Ectodermal cell (in vitro differentiated cells): ENCODE results near the gene FER1L5.
"Not testable (repeated sequence)": the region's sequence is repeated elsewhere in the genome, so short reads cannot be mapped to it uniquely, and the experiment has no call there.

Experiments used
- H3K27ac ChIP-seq: 2 replicates; pipeline ENCODE4 v1.7.0; 2013; ENCODE audit warnings: mild to moderate bottlenecking, low read depth, low read length; ENCODE audit not compliant: insufficient read depth, poor library complexity, severe bottlenecking
- H3K27me3 ChIP-seq: 2 replicates; pipeline ENCODE4 v1.7.0; 2013; ENCODE audit warnings: mild to moderate bottlenecking, low read length; ENCODE audit not compliant: insufficient read depth, control insufficient read depth, poor library complexity, severe bottlenecking
- H3K36me3 ChIP-seq: one replicate; pipeline ENCODE4 v1.7.0; 2013; ENCODE audit warnings: low read length; ENCODE audit not compliant: control insufficient read depth, insufficient read depth
- H3K4me1 ChIP-seq: one replicate; pipeline ENCODE4 v1.7.0; 2013; ENCODE audit warnings: low read length; ENCODE audit not compliant: control insufficient read depth, insufficient read depth
- H3K4me3 ChIP-seq: 2 replicates; pipeline ENCODE4 v1.7.0; 2013; ENCODE audit warnings: low read depth, low read length, control low read depth; ENCODE audit not compliant: insufficient read depth
- H3K9me3 ChIP-seq: 2 replicates; pipeline ENCODE4 v1.7.0; 2013; ENCODE audit warnings: mild to moderate bottlenecking, low read length, moderate library complexity; ENCODE audit not compliant: control insufficient read depth
- WGBS, 2 experiments: methylation state at CpG; one replicate each; pipeline ENCODE4 v1.1.7; 2013; ENCODE audit warnings: missing lambda C conversion rate in 2 of 2; 5-methylcytosine and 5-hydroxymethylcytosine counted together

Gene FER1L5

DNA sequence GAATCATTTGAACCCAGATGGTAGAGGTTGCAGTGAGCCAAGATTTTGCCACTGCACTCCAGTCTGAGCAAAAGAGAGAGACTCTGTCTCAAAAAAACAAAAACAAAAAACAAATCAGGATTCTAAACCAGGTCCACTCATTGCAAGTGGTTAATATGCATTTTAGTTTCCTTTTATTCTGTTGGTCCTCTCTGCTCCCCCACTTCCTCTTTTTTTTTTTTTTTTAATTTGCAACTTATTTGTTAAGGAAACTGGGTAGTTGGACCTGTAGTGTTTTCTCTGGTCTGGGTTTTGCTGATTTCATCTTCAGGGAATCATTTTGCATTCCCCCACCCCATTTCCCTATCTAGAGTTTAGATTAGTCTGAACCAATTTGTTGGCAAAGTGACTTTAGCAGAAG is 14.0 kb downstream of the FER1L5 start:
- no peaks in the 10 kb centered on the region for H3K27me3 ChIP-seq
- H3K4me3 ChIP-seq: no peak overlapping the region
- no peaks in the 10 kb centered on the region for H3K9me3 ChIP-seq
- no peak overlapping the region for H3K27ac ChIP-seq
- H3K36me3 ChIP-seq: no peaks in the 10 kb centered on the region
- H3K4me1 ChIP-seq: no peaks in the 10 kb centered on the region

DNA sequence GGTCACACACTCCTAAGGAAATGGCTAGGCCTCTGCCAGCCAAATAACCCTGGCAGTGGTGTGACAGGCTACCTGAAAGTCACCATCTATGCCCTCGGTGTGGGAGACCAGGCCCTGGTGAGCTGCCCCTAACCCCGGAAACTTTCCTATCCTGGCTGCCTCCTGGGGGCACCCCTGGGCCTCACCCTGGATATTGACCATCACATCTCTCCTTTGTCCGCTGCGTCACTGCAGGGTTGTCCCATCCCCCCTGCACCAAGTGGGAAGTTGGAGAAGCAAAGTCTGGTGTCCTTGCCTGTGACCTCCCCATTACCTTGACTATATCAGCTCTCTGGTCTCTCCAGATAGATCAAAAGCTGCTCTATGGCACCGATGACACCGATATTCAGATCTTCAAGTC is 18.8 kb downstream of the FER1L5 start:
- no peak overlapping the region for H3K27ac ChIP-seq
- H3K4me3 ChIP-seq: no peak overlapping the region
- H3K36me3 ChIP-seq: no peaks in the 10 kb centered on the region
- H3K27me3 ChIP-seq: no peaks in the 10 kb centered on the region
- H3K9me3 ChIP-seq: no peaks in the 10 kb centered on the region
- 88 to 95% methylated on average over 6 of the region's 6 CpGs for WGBS, 2 experiments
- no peaks in the 10 kb centered on the region for H3K4me1 ChIP-seq

DNA sequence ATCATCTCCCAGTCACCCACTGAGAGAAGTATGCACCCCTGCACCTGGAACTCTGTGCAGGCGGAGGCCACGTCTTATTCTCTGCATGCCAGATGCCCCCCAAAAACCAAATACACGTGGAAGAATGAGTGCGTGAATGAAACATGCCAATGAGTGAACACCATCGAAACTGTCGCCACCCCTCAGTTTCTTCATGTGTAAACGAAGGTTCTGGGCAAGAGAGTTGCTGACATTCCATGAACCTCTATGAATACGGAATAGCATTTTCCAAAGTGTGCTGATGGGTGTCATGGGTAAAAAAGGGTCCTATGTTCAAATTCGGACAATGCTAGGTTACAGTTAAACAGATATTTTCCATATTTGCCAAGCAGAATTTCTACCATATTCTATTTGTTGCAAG is 19.8 kb downstream of the FER1L5 start:
- Histone ChIP-seq H3K4me1 (no peaks in the 10 kb centered on the region), H3K9me3 (no peaks in the 10 kb centered on the region), H3K36me3 (no peaks in the 10 kb centered on the region), H3K27ac (no peak overlapping the region), H3K27me3 (no peaks in the 10 kb centered on the region), H3K4me3 (no peak overlapping the region)
- WGBS, 2 experiments: 93% methylated on average over 9 of the region's 9 CpGs

- Histone ChIP-seq H3K36me3 (no peaks in the 10 kb centered on the region), H3K4me3 (no peak overlapping the region), H3K27me3 (no peaks in the 10 kb centered on the region), H3K9me3 (no peaks in the 10 kb centered on the region), H3K4me1 (no peaks in the 10 kb centered on the region), H3K27ac (no peak overlapping the region)
- WGBS, 2 experiments: 88 to 93% methylated on average over 4 of the region's 5 CpGs
Observed at GRCh38 chr2:96663177-96663576, 20.6 kb downstream of the FER1L5 start.

- Histone ChIP-seq H3K9me3 (no peaks in the 10 kb centered on the region), H3K4me1 (no peaks in the 10 kb centered on the region), H3K27ac (no peak overlapping the region), H3K27me3 (no peaks in the 10 kb centered on the region), H3K36me3 (no peaks in the 10 kb centered on the region), H3K4me3 (no peak overlapping the region)
- WGBS, 2 experiments: 90 to 93% methylated on average over 7 of the region's 7 CpGs
Observed at GRCh38 chr2:96663829-96664228, 21.3 kb downstream of the FER1L5 start.

GRCh38 chr2:96664366-96664925 is 21.9 kb downstream of the FER1L5 start:
- WGBS, 2 experiments: 90 to 94% methylated on average over 2 to 3 of the region's 3 CpGs
- Histone ChIP-seq H3K4me1 (no peaks in the 10 kb centered on the region), H3K27ac (no peak overlapping the region), H3K9me3 (no peaks in the 10 kb centered on the region), H3K4me3 (no peak overlapping the region), H3K27me3 (no peaks in the 10 kb centered on the region), H3K36me3 (no peaks in the 10 kb centered on the region)

DNA sequence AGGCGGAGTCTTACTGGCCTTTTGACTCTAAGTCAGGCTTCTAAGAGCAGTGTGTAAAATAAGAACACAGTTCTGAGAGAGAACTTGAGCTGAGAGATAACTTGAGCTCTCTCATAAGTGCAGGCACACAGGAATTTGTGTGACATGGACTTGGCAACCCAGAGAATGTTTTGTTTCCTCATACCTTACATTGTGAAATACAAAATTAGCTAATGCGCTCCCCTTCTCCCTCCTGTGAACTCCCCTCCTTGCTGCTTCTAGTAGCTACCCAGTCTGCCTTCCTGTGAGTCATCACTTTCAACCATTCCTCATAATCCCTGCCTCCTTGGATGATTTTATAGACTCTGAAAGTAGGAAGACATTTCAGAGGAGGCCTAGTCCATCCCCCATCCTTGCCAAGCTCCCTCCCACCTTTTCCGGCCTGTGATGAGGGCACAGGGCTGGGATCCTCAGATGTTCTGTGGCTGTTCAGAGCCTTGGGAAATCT is 22.6 kb downstream of the FER1L5 start:
- no peaks in the 10 kb centered on the region for H3K4me1 ChIP-seq
- WGBS, 2 experiments: 93 to 97% methylated on average over 3 of the region's 3 CpGs
- H3K36me3 ChIP-seq: no peaks in the 10 kb centered on the region
- no peaks in the 10 kb centered on the region for H3K27me3 ChIP-seq
- H3K4me3 ChIP-seq: no peak overlapping the region
- H3K9me3 ChIP-seq: no peaks in the 10 kb centered on the region
- no peak overlapping the region for H3K27ac ChIP-seq

DNA sequence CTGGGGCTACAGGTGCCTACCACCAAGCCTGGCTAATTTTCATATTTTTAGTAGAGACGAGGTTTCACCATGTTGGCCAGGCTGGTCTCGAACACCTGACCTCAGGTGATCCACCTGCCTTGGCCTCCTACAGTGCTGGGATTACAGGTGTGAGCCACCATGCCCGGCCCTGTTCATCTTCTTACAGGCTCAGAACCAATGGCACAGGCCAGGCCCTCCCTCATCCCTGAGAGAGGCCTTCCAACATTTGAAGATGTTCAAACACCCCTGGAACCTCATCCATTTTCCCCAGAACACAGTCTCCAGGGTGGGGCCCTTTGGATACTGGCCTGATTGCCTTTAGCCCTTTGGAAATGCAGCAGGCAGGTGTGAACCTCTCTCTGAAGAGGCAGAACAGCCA is 23.2 kb downstream of the FER1L5 start:
- H3K4me1 ChIP-seq, H3K27me3 ChIP-seq, H3K36me3 ChIP-seq, H3K9me3 ChIP-seq, H3K4me3 ChIP-seq, H3K27ac ChIP-seq: not testable (repeated sequence)
- WGBS, 2 experiments: 90 to 92% methylated on average over 3 of the region's 3 CpGs

GRCh38 chr2:96668771-96669170 is 26.2 kb downstream of the FER1L5 start:
- H3K36me3 ChIP-seq: no peaks in the 10 kb centered on the region
- H3K4me1 ChIP-seq: no peaks in the 10 kb centered on the region
- no peak overlapping the region for H3K27ac ChIP-seq
- no peaks in the 10 kb centered on the region for H3K9me3 ChIP-seq
- H3K27me3 ChIP-seq: no peaks in the 10 kb centered on the region
- WGBS, 2 experiments: 89 to 93% methylated on average over 11 of the region's 11 CpGs
- no peak overlapping the region for H3K4me3 ChIP-seq

GRCh38 chr2:96669539-96670215 is 27.1 kb downstream of the FER1L5 start:
- no peaks in the 10 kb centered on the region for H3K27me3 ChIP-seq
- no peaks in the 10 kb centered on the region for H3K36me3 ChIP-seq
- 89 to 92% methylated on average over 15 of the region's 15 CpGs for WGBS, 2 experiments
- H3K4me1 ChIP-seq: no peaks in the 10 kb centered on the region
- no peaks in the 10 kb centered on the region for H3K9me3 ChIP-seq
- H3K4me3 ChIP-seq: no peak overlapping the region
- H3K27ac ChIP-seq: no peak overlapping the region
